HG02588 (cell line): ENCODE measurements around the gene RPGRIP1L.

Source experiments
- ATAC-seq: cut with Tn5 transposase; IDR thresholded peaks from one replicate; pipeline ENCODE4 v1.9.1; 2021; ENCODE audit warnings: mild to moderate bottlenecking, moderate library complexity; ENCODE audit not compliant: unreplicated experiment

The RPGRIP1L gene

GRCh38 chr16:53664724-53665345 lies 38.8 kb downstream of the RPGRIP1L start:
- peak; percentile 68 for ATAC-seq

GRCh38 chr16:53662072-53662471 lies 41.6 kb downstream of the RPGRIP1L start:
- no peak for ATAC-seq

GRCh38 chr16:53654946-53655345 lies 48.7 kb downstream of the RPGRIP1L start:
- ATAC-seq: no peak

- no peak for ATAC-seq
Observed at GRCh38 chr16:53651357-53651756, 52.3 kb downstream of the RPGRIP1L start.

GRCh38 chr16:53646506-53646905 lies 57.2 kb downstream of the RPGRIP1L start:
- no peak for ATAC-seq

- ATAC-seq: no peak
Observed at GRCh38 chr16:53643474-53643873, 60.2 kb downstream of the RPGRIP1L start.

- ATAC-seq: no peak
Observed at GRCh38 chr16:53642094-53642493, 61.6 kb downstream of the RPGRIP1L start.

- ATAC-seq: no peak
Observed at GRCh38 chr16:53636978-53637377, 66.7 kb downstream of the RPGRIP1L start.

GRCh38 chr16:53632526-53632925 lies 71.1 kb downstream of the RPGRIP1L start:
- no peak for ATAC-seq

GRCh38 chr16:53631236-53632025 lies 72.2 kb downstream of the RPGRIP1L start:
- ATAC-seq: no peak

GRCh38 chr16:53629607-53630312 lies 73.9 kb downstream of the RPGRIP1L start:
- no peak for ATAC-seq

GRCh38 chr16:53629151-53629550 lies 74.5 kb downstream of the RPGRIP1L start:
- ATAC-seq: no peak

- ATAC-seq: no peak
Observed at GRCh38 chr16:53626811-53627210, 76.8 kb downstream of the RPGRIP1L start.

GRCh38 chr16:53626161-53626560 lies 77.5 kb downstream of the RPGRIP1L start:
- no peak for ATAC-seq

GRCh38 chr16:53625221-53625620 lies 78.4 kb downstream of the RPGRIP1L start:
- no peak for ATAC-seq

GRCh38 chr16:53622315-53622714 lies 81.3 kb downstream of the RPGRIP1L start:
- no peak for ATAC-seq

GRCh38 chr16:53620476-53620875 lies 83.2 kb downstream of the RPGRIP1L start:
- no peak for ATAC-seq

- no peak for ATAC-seq
Observed at GRCh38 chr16:53619235-53619634, 84.4 kb downstream of the RPGRIP1L start.

- ATAC-seq: no peak
Observed at GRCh38 chr16:53614346-53614745, 89.3 kb downstream of the RPGRIP1L start.

GRCh38 chr16:53612003-53612402 lies 91.7 kb downstream of the RPGRIP1L start:
- no peak for ATAC-seq

GRCh38 chr16:53611179-53611696 lies 92.4 kb downstream of the RPGRIP1L start:
- no peak for ATAC-seq

GRCh38 chr16:53609536-53609935 lies 94.1 kb downstream of the RPGRIP1L start:
- no peak for ATAC-seq
